ENCODE data around the gene KLHDC4.

Gene KLHDC4

GRCh38 chr16:87662254-87663204, 103.3 kb downstream of the KLHDC4 start:
- FAIRE-seq (no peak), DNase-seq (ENCODE audit: low spot score) (no peak)

- peak; percentile 61 for DNase-seq (ENCODE audit: low spot score)
- FAIRE-seq = no peak
These were observed 104.2 kb downstream of the KLHDC4 start for GRCh38 chr16:87661561-87661960.

GRCh38 chr16:87658564-87659225, 107.1 kb downstream of the KLHDC4 start:
- FAIRE-seq (no peak), DNase-seq (ENCODE audit: low spot score) (no peak)

Measured in urothelium cell line (cell line).